ENCODE measurements around the gene PARN. TPM values are rescaled to one million over a fixed set of nuclear protein-coding genes. Genes with fewer than 3 reads are reported as not detected.

Gene PARN
- total RNA-seq, 1 experiment from 2014 or later: 30.7 TPM

- no peak for DNase-seq
- intact Hi-C loops (cut with micrococcal nuclease; ENCODE audit: unreplicated experiment): no loop called here
- Histone ChIP-seq H3K4me3 (ENCODE audit: low read depth, low read length) (no peak overlapping the region), H3K36me3 (ENCODE audit: control insufficient read depth, insufficient read depth, low read length) (no peaks in the 10 kb centered on the region), H3K27me3 (replicated peaks; ENCODE audit: control insufficient read depth, insufficient read depth, low read length) (no peaks in the 10 kb centered on the region), H3K9me3 (no peaks in the 10 kb centered on the region), H3K4me1 (peaks cover 9% of the 10 kb centered on the region)
- peaks cover 10% of the 10 kb centered on the region for H3K4me1 Mint-ChIP-seq (ENCODE audit: low read depth, unreplicated experiment)
- no peak overlapping the region for H3K4me3 Mint-ChIP-seq (ENCODE audit: unreplicated experiment)
- no peaks in the 10 kb centered on the region for H3K9me3 Mint-ChIP-seq (ENCODE audit: unreplicated experiment)
- H3K27ac Mint-ChIP-seq (ENCODE audit: unreplicated experiment): no peak overlapping the region
- ChIA-PET CTCF (no interaction called here), POLR2A (no interaction called here)
- TF ChIP-seq CTCF (IDR thresholded peaks at IDR 0.05; ENCODE audit: insufficient read depth in 1 of 2, low read depth in 1 of 2, low read length in 1 of 2, severe bottlenecking in 1 of 2, unreplicated experiment in 1 of 2): no peak
- no peaks in the 10 kb centered on the region for H3K36me3 Mint-ChIP-seq (ENCODE audit: insufficient read depth, unreplicated experiment)
- no TSS peak for BruUV-seq (replicated peaks)
- H3K27me3 Mint-ChIP-seq (ENCODE audit: insufficient read depth, unreplicated experiment): no peaks in the 10 kb centered on the region
Measured at GRCh38 chr16:14502932-14503741, 126.9 kb downstream of the PARN start.

- peak overlapping the region; percentile 57 for H3K27ac Mint-ChIP-seq (ENCODE audit: unreplicated experiment)
- H3K9me3 ChIP-seq: no peaks in the 10 kb centered on the region
- intact Hi-C loops (cut with micrococcal nuclease; ENCODE audit: unreplicated experiment): no loop called here
- no peaks in the 10 kb centered on the region for H3K9me3 Mint-ChIP-seq (ENCODE audit: unreplicated experiment)
- H3K4me3 Mint-ChIP-seq (ENCODE audit: unreplicated experiment): no peak overlapping the region
- CTCF ChIA-PET: no interaction called here
- POLR2A ChIA-PET: interaction anchor here (0.6 kb wide), 1 partner anchor 48 kb away, joined by 3 read pairs; no protein-coding TSS in a partner anchor
- no peaks in the 10 kb centered on the region for H3K36me3 ChIP-seq (ENCODE audit: control insufficient read depth, insufficient read depth, low read length)
- no peak overlapping the region for H3K4me3 ChIP-seq (ENCODE audit: low read depth, low read length)
- H3K4me1 ChIP-seq: peaks cover 13% of the 10 kb centered on the region
- TF ChIP-seq CTCF (IDR thresholded peaks at IDR 0.05; ENCODE audit: insufficient read depth in 1 of 2, low read depth in 1 of 2, low read length in 1 of 2, severe bottlenecking in 1 of 2, unreplicated experiment in 1 of 2): no peak
- no peaks in the 10 kb centered on the region for H3K27me3 ChIP-seq (replicated peaks; ENCODE audit: control insufficient read depth, insufficient read depth, low read length)
- H3K4me1 Mint-ChIP-seq (ENCODE audit: low read depth, unreplicated experiment): peaks cover 10% of the 10 kb centered on the region
- no peak for DNase-seq
- no peaks in the 10 kb centered on the region for H3K36me3 Mint-ChIP-seq (ENCODE audit: insufficient read depth, unreplicated experiment)
- no TSS peak for BruUV-seq (replicated peaks)
- H3K27me3 Mint-ChIP-seq (ENCODE audit: insufficient read depth, unreplicated experiment): no peaks in the 10 kb centered on the region
Measured at GRCh38 chr16:14502256-14502875, 127.7 kb downstream of the PARN start.

GRCh38 chr16:14501331-14502255 lies 128.5 kb downstream of the PARN start:
- H3K27me3 Mint-ChIP-seq (ENCODE audit: insufficient read depth, unreplicated experiment): no peaks in the 10 kb centered on the region
- BruUV-seq (replicated peaks): no TSS peak
- no peaks in the 10 kb centered on the region for H3K36me3 Mint-ChIP-seq (ENCODE audit: insufficient read depth, unreplicated experiment)
- intact Hi-C loops (cut with micrococcal nuclease; ENCODE audit: unreplicated experiment): no loop called here
- TF ChIP-seq CTCF (IDR thresholded peaks at IDR 0.05; ENCODE audit: insufficient read depth in 1 of 2, low read depth in 1 of 2, low read length in 1 of 2, severe bottlenecking in 1 of 2, unreplicated experiment in 1 of 2): no peak
- Histone ChIP-seq H3K27me3 (replicated peaks; ENCODE audit: control insufficient read depth, insufficient read depth, low read length) (no peaks in the 10 kb centered on the region), H3K36me3 (ENCODE audit: control insufficient read depth, insufficient read depth, low read length) (no peaks in the 10 kb centered on the region), H3K9me3 (no peaks in the 10 kb centered on the region), H3K4me1 (peaks cover 13% of the 10 kb centered on the region), H3K4me3 (ENCODE audit: low read depth, low read length) (no peak overlapping the region)
- ChIA-PET CTCF (no interaction called here), POLR2A (interaction anchor here (0.6 kb wide), 1 partner anchor 49 kb away, joined by 3 read pairs; no protein-coding TSS in a partner anchor)
- H3K4me3 Mint-ChIP-seq (ENCODE audit: unreplicated experiment): no peak overlapping the region
- H3K9me3 Mint-ChIP-seq (ENCODE audit: unreplicated experiment): no peaks in the 10 kb centered on the region
- H3K4me1 Mint-ChIP-seq (ENCODE audit: low read depth, unreplicated experiment): peaks cover 18% of the 10 kb centered on the region
- peak overlapping the region; percentile 57 for H3K27ac Mint-ChIP-seq (ENCODE audit: unreplicated experiment)
- DNase-seq: peak; percentile 17 to 49

All from Caco-2 (cell line).